GM18909 (cell line): ENCODE results near the gene SLC38A11.

ENCODE experiments used
- ATAC-seq: cut with Tn5 transposase; IDR thresholded peaks from one replicate; pipeline ENCODE4 v1.9.1; 2021; ENCODE audit warnings: mild to moderate bottlenecking; ENCODE audit not compliant: unreplicated experiment, poor library complexity

The SLC38A11 gene

DNA sequence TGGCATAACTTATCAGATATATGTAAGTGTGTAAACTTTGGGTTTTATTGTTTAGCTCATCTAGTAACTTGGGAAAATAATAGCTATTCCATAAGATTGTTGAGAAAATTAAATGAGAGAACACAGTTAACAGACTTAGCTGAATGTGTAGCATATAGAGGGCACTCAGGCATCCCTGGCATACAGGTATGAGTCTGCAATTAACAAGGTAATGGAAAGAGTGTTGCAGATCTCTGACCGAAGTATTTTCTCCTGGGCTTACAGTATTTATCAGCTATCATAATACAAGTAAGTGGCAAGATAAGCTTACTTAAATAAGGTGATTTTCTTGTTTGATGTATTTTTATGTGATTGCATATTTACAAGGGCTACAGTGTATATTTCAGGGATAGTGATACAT is 105.8 kb downstream of the SLC38A11 start:
- ATAC-seq: no peak

DNA sequence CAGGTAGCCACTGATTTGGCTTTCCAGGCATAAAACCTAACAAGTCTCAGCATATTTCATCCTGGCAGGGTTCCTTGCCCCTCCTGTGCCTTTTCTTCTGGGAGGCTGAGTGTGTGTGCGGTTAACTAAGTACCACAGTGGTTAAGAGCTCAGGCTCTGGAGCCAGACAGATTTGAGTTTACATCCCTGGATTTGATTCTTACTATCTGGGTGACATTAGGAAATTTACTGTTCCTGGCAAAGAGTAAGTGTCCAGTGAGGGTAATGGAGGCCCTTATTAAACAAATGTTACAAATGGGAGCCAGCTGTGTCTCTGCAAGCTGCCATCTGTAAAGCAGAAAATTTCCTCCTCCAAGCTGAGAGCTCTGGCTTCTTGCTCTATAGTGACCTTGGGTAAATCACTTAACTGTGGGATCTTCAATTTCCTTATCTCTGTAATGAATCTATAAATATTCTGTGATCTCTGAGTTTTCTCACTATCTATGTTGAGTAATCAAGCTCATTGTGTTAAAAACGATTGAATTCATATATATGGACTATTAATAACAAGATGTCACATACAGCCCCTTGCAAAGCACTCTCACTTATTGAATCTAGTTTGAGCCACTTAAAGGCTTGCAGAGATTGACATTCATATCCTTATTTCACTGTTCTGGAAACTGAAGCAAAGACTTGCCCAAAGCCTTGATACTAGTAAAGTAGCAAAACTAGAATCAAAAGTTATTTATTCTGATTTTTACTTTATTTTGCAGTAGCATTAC is 107.2 kb downstream of the SLC38A11 start:
- ATAC-seq: no peak

- no peak for ATAC-seq
Observed at GRCh38 chr2:164847291-164847690, 108.0 kb downstream of the SLC38A11 start.

- no peak for ATAC-seq
Observed at GRCh38 chr2:164846276-164846675, 109.0 kb downstream of the SLC38A11 start.
